GM21576 (cell line): ENCODE measurements around the gene BRD1.
"Not testable (repeated sequence)": the region's sequence is repeated elsewhere in the genome, so short reads cannot be mapped to it uniquely, and the experiment has no call there.

ENCODE experiments used
- ATAC-seq: cut with Tn5 transposase; IDR thresholded peaks from one replicate; pipeline ENCODE4 v1.9.1; 2021; ENCODE audit warnings: mild to moderate bottlenecking, moderate library complexity; ENCODE audit not compliant: unreplicated experiment

BRD1 gene

DNA sequence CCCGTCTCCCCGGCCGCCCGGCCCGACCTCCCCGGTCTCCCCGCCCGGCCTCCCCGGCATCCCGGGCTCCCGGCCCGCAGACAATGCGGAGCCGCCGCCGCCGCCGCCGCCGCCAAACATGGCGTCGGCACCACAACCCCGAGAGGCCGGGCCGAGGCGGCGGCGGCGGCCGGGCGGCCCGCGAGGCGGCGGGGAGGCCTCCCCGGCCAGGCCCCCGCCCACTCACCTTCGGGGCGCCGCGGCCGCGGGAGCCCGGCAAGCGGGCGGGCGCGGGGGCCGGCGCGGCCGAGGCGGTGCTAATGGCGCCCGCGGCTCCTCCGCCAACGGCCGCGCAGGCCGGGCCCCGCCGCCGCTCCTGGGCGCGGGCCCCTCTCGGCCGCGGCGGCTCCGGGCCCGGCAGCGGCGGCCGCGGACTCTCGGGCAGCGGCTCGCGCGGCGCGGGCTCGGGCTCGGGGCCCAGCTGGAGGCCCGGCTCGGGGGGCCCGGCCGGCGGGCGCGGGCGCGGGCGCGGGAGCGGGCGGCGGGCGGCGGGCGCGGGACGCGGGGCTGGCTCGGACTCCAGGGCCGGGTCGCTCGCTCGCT, 311 bp downstream of the BRD1 start:
- no peak for ATAC-seq

DNA sequence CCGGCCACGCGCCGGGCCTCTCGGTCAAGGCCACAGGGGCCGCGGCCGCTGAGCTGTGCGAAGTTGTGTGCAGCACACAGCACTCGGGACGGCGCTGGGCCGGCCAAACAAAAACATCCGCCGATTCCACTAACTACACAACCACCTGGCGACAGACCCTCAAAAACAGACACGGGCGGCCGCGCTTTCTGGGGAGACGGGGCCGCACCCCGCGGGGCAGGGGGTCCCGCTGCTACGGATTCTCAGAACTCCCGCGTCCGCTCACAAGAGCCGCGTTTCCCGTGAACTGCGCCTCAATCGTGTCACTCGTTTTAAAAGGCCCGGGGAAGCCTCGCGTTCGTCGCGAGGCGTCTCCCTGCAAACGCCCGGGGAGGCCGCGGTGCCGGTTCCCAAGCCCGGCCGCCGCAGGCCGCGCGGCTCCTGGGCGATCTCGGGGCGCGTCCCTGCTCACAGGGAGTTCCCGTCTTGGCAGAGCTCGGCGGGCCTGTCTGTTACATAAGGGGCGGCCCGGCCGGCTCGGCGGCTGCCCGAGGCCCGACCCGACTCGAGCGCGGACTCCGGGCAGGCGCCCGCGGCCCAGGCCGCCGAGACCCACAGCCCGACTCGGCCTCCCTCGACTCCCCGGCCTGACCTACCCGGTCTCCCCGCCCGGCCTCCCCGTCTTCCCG, 936 bp downstream of the BRD1 start:
- no peak for ATAC-seq

- no peak for ATAC-seq
Measured at GRCh38 chr22:49825944-49826602, 1.6 kb downstream of the BRD1 start.

GRCh38 chr22:49825436-49825835, 2.2 kb downstream of the BRD1 start:
- no peak for ATAC-seq

GRCh38 chr22:49824936-49825335, 2.7 kb downstream of the BRD1 start:
- ATAC-seq, result no peak

DNA sequence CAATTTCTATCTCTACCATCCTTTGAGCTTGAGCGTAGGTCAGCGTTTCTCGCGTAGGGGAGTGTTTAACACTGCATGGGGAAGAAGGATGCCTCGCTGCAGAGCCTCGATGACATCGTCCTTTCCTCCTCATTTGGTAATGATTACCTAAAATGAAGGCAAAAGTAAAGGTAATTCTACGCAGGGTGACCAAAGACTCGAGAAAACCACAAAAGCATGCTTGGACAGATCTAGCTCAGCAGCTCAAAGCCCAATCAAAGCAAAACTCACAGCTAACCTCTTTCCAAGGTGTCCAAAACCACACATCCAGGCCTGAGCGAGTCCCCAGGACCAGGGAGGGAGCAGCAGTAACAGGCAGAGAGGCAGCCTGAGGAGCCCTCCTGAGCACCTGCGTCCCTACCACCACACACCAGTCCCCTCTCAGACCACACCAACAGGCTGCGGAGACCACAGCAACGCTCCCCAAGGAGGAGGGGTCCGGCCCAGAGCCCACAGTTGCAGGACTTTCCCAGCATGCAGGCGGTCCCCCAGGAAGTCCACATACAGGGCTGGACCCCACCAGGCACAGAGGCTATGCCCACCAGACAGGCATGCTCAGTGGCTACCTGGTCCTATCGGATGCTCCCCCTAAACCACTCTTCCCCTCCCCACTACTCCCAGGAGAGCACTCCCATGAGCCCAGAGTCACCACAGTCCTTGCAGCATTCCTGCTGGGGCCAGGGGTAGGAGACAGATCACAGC, 3.3 kb downstream of the BRD1 start:
- no peak for ATAC-seq

DNA sequence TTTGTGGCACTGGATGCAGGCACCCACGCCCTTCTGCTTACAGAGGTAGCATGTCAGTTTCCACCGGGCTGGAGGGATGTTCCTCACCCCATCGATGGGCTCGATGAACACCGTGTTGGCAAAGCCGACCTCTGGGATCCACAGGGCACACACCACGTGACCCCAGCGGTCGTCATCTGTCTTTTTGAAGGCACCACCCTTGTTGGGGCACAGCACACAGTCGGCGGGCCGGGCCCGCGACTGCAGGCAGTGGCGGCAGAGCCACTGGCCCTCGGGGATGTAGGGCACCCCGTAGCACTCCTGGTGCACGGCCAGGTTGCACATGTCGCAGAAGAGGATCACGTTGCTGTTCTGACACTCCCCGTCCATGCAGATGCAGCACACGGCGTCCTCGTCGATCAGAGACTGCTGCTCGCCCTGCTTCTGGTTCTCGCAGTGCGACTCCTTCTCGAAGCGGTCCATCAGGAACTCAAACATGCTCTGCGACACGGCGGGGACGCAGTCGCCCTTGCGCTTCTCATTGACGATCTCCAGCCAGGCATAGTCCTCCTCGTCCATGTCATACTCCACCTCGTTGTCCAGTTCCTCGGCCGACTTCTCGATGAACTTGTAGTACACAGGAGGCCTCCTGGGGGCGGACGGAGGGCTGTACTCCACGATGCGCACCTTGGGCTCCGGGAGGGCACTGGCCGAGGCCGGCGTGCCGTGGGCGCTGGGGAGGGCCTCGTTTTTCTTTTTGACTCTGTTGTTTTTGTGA, 4.2 kb downstream of the BRD1 start:
- ATAC-seq, result no peak

DNA sequence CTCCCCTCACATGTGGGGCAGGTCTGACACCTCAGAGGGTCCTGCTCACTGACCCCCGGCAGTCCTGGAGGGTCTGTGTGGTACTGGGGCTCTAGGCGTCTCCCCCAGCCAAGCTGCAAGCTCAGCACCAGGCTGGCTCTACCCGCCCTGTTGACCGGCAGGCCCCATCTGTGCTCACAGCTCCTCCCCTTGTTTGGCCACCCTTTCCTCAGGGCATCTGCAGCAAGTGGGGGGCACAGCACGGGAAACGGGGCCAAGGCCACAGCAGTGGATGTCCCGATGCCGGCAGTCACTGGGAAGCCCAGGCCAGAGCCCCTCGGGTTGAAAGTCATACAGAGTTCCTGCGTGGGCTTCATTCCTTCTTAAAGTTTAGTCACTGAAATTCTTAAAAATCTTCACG, 5.9 kb downstream of the BRD1 start:
- ATAC-seq, result not testable (repeated sequence)

GRCh38 chr22:49820984-49821383, 6.7 kb downstream of the BRD1 start:
- no peak for ATAC-seq

DNA sequence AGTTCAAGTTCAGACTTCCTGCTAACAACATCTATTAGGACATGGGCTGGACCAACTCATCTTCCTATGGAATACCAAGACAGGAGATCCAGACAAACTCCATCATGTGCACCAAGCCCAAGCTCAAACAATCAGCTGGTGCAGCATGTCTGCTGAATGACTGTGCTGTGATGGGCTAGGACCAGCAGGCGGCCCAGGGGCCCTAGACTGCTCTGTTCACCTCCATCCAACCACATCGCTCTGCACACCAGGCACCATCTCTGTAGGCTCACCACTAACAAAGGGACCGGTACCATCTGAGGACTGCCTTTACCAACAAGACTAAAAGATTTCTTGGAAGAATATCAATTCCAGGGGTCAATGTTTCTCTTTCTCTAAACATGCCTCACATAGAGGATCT, 10.3 kb downstream of the BRD1 start:
- ATAC-seq, result no peak

DNA sequence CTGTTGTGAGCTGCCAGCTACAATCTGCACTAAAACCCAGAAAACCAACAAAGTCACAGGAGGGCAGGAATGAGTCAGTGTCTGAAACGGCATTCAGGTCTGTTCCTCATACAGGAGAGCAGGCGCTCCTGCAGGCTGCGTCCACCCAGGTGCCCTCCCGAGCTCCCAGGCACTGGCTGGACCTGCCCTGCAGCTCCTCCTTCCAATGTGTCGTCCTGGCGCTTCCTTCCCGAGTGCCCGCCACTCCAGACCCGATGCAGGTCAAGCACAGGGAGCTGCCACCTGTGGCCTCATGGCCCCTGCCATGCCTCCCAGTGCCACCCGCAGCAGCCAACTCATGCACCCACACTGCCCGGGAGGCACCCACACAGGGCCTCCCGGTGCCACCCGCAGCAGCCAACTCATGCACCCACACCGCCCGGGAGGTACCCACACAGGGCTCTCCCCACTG, 12.0 kb downstream of the BRD1 start:
- ATAC-seq, result no peak

DNA sequence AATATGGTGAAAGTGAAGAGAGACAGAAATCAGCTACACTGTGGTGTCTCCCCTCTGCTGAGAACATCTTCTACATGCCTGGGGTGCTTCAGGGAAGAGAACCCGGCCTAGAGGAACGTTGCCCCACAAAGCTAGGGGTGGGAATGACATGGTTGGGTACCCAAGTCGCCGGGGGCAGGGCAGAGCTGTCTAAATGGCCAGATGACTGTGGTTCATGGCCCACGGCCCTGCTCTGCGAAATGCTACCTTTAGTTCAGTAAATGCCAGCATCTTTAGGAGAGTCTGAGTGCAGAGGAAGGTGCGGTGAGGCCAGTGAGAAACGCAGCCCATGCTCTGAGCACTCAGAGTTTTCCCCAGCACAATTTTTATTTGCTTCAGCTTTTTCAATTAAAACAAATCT, 12.8 kb downstream of the BRD1 start:
- ATAC-seq, result no peak

DNA sequence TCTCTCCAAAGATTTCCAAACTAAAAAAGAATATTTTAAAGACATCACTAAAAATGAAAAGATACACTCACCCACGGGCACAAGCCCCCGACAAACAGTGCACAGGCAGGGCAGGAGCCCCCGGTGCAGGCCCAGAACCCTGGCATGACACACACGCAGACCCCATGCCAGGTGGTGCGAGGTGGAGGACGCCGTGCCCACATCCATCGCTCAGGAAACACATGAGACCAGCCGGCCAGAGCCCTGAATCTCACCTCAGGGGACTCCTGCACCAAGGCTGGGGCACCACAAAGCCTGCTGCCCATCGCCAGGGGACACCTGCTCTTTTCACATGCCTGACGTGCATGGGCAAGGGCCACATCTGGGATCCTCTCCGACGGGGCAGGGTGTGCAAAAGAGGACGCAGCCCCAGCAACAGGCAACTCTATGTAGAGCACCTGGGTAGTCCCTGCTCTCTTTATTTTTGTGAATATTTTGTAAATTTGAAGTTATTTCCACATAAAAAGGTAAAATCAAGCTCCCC, 13.4 kb downstream of the BRD1 start:
- no peak for ATAC-seq

GRCh38 chr22:49812838-49813237, 14.8 kb downstream of the BRD1 start:
- ATAC-seq, result no peak

DNA sequence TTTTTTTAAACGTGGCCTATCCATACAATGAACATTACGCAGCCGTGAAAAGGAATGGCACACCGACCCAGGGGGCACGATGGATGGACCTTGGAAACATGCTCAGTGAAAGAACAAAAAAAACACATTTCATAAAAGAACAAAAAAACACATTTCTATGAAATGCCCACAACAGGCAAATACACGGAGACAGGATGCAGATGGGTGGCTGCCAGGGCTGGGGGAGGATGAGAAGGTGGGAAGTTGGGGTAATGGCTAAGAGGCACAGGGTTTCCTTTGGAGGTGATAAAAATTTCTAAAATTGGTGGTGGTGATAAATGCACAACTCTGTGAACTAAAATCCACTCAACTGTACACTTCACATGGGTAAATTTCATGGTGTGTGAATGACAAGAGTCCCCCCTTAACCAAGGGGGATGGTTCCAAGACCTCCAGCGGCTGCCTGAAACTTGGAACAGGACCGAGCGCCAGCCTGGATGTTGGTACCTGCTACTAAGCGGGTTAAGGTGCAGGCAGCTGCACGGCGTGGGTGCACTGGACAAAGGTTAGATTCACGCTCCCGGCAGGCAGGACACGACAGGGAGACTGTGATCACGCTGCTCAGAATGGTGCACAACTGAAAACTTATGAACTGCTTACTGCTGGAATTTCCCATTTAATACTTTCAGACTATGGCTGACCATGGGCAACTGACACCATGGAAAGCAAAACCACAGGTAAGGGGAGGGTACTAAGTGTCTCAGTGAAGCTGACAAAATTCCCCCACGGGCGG, 16.5 kb downstream of the BRD1 start:
- ATAC-seq, result no peak

GRCh38 chr22:49810363-49811019, 17.2 kb downstream of the BRD1 start:
- no peak for ATAC-seq

DNA sequence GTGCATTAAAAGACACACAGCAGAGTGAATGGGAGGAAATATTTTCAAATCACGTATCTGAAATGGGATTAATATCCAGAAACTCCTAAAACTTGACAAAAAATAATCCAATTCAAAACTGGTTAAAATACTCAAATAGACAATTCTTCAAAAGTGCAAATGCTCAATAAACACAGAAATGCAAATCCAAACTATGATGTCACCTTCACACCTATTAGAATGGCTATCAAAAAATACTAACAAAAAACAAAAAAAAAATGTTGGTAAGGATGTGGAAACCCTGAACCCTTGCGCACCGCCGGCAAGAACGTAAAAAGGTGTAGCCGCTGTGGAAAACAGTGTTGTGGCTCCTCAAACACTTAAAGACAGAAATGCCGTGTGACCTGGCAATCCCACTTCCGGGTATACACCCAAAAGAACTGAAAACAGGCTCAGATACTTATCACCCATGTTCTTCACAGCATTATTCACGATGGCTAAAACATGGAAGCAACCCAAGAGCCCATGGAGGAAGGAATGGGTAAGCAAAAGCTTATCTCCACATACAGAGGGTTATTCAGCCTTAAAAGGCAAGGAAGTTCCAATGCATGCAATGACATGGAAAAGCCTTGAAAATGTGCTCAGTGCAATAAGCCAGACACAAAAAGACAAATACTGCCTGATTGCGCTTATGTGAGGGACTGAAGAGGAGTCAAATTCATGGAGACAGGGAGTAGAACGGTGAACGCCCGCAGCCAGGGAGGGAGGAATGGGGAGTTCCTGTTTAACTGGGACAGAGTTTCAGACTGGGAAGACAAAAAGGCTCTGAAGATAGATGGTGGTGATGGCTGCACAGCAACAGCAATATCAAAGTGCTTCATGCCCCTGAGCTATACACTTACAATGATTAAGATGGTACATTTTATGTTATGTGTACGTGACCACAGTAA, 19.6 kb downstream of the BRD1 start:
- no peak for ATAC-seq

- ATAC-seq, result no peak
Measured at GRCh38 chr22:49807129-49807528, 20.5 kb downstream of the BRD1 start.
